Measurements from ENCODE around the gene DRGX. TPM values are rescaled to one million over a fixed set of nuclear protein-coding genes. Genes with fewer than 3 reads are reported as not detected.

The DRGX gene
- total RNA-seq, 1 donor from 2014 or later, result not detected

Other genes starting within 250 kb of the DRGX start
- 28.5 TPM for gene TMEM273, start 207.7 kb downstream of the DRGX start, total RNA-seq
- 108 TPM for gene C10orf71, start 96.9 kb downstream of the DRGX start, total RNA-seq
- 25.3 TPM for gene ERCC6, start 143.0 kb upstream of the DRGX start, total RNA-seq
- not detected for gene SLC18A3, start 214.2 kb upstream of the DRGX start, total RNA-seq
- gene CHAT, start 217.9 kb upstream of the DRGX start, total RNA-seq, result not detected

All from Right ventricle myocardium superior (tissue), 1 donor.